ENCODE measurements around the gene CFAP100. TPM values are rescaled to one million over a fixed set of nuclear protein-coding genes. Genes with fewer than 3 reads are reported as not detected.

Gene CFAP100
- total and polyA plus RNA-seq, 9 donors = 0.20 to 1.2 (median 0.38) TPM; not detected in 3

DNA sequence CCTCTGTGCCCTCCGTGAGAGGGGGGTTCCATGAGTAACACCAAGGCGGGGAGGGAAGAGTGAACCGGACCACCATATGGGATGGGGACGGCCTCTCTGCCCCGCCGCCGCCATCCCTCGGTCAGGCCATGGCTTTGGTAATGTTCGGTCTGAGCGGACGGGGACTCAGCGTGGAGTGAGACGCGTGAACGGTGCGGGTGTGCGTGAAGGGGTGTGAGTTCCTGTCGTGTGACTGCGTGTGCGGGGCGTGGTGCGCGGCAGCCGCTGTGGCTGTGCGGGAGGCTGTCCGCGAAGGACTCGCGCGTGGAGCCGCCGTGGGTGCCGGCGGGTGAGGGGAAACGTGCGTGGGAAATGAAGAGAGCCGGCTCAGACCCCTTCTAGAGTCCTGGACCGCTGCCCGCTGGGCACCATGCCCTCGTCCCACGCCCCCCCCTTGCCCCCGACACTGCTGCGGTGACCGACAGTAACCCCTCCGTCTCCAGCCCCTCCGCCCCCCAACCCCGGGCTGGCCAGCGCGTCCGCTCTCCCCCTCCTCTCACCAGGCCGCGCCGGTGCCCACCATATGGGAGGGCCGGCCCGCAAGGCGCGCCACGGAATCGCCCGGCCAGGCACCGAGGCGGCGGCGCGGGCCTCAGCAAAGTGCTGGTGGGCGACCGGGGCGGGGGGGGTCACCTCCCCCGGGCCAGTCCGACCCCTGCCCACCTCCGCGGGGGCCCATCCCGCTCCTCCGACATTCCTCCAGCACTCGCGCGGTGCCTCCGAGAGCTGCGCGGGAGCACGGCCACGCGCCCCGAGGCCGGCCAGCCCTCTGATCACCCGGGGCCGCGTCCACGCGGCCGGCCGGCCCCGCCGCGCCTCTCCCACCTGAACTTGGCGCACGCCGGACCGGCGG is 38.1 kb upstream of the CFAP100 start:
- WGBS (ENCODE audit: insufficient coverage) = under 1% methylated on average over 94 of the region's 100 CpGs
- H3K27me3 ChIP-seq (ENCODE audit: control insufficient read depth, insufficient read depth, low read length) = peaks cover 47% of the 10 kb centered on the region
- peaks cover 25% of the 10 kb centered on the region for H3K4me1 ChIP-seq (ENCODE audit: control insufficient read depth, insufficient read depth, low read length)

DNA sequence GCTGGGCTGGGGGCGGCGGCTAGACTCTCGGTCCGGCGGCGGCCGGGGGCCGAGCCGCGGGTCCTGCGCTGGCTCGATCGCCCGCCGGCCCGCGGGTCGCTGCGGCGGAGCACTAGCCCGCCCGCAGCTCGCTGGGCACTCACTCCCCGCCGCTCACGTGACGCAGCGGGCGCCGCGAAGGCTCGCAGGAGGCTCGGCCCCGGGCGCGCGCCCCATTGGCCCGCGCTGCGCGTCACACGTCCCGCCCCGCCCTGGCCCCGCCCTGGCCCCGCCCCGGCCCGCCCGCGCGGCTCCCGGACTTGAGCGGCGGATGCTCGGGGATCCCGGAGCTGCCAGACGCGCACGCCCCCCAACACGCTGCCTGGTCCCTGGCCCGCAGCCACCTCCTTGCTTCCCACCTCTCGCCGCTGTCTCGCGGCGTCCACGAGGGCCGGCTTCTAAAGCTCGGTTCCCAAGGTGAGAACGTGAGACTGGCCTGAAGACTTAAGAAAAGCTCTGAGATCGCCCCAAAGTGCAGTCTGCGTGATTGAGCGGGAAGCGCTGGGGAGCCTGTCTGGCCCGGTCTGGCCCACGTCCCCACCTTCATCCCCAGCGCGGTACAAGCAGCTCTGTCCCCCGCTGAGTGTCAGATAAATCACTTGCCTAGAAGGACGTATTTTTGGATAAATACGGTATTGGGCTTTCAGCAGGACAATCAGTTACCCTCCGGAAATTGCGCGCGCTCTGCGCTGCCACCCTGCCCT is 37.2 kb upstream of the CFAP100 start, which contains the start of gene KLF15:
Gene KLF15, minus strand, starts transcription at position 114 of the 743 bp plus-strand sequence. CDS start 4,486 bp downstream, outside the sequence.
- under 1% methylated on average over 77 of the region's 86 CpGs for WGBS (ENCODE audit: insufficient coverage)
- H3K36me3 ChIP-seq (ENCODE audit: control insufficient read depth, insufficient read depth, low read length) = no peaks in the 10 kb centered on the region
- H3K27ac ChIP-seq (ENCODE audit: low read length) = no peak within 1 kb of the TSS
- peaks cover 4% of the 10 kb centered on the region for H3K9me3 ChIP-seq (replicated peaks; ENCODE audit: control insufficient read depth, low read depth, low read length)
- peaks cover 25% of the 10 kb centered on the region for H3K4me1 ChIP-seq (ENCODE audit: control insufficient read depth, insufficient read depth, low read length)
- peak; percentile 90 for DNase-seq
- H3K4me3 ChIP-seq (ENCODE audit: low read length) = peak within 1 kb of the TSS; percentile 53
- H3K27me3 ChIP-seq (ENCODE audit: control insufficient read depth, insufficient read depth, low read length) = peaks cover 52% of the 10 kb centered on the region

More for the DNA sequence above, 38.1 kb upstream of the CFAP100 start:
- DNase-seq = peak; percentile 37
- Histone ChIP-seq H3K27ac (ENCODE audit: low read length) (no peak overlapping the region), H3K4me3 (ENCODE audit: low read length) (peak overlapping the region; percentile 38), H3K9me3 (replicated peaks; ENCODE audit: control insufficient read depth, low read depth, low read length) (peaks cover 4% of the 10 kb centered on the region), H3K36me3 (ENCODE audit: control insufficient read depth, insufficient read depth, low read length) (no peaks in the 10 kb centered on the region)

DNA sequence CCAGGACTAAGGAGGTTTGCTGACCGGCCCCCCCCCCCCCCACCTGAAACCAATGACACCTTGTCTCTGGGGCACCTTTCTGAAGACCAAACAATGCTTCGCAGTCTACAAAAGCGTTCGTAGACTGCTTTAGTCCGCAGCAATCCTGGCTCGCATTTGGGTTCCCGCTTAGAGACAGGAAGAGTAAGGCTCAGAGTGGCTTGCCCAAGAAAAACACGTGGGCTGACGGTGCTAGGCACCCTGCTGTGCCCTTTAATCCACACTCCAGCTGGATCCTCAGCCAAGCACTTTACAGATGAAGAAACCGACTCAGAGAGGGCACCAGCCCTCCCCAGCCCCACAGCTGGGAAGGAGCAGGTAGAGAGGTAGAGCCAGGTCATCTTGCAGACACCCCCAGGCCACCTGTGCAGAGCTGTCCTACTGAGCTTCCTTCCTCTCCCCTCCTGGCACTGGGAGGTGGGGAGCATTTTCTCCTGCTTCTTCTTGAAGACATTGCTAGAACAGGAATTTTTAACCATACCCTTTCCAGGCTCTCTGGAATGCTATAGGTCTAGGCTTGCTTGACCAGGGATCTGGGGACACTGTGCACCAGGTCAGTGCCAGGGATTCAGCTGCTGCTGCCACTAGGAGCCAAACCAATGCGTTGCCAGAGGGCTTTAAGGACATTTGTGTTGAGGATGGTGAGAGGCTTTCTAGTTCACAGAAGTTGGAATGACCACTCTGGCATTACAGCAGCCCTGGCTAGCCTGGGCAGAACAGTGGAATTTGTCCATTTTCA is 36.5 kb upstream of the CFAP100 start:
- no peak overlapping the region for H3K27ac ChIP-seq (ENCODE audit: low read length)

GRCh38 chr3:126358816-126359181 is 35.9 kb upstream of the CFAP100 start:
- no peak overlapping the region for H3K27ac ChIP-seq (ENCODE audit: low read length)
- peaks cover 52% of the 10 kb centered on the region for H3K27me3 ChIP-seq (ENCODE audit: control insufficient read depth, insufficient read depth, low read length)
- peaks cover 25% of the 10 kb centered on the region for H3K4me1 ChIP-seq (ENCODE audit: control insufficient read depth, insufficient read depth, low read length)
- no peaks in the 10 kb centered on the region for H3K36me3 ChIP-seq (ENCODE audit: control insufficient read depth, insufficient read depth, low read length)
- no peak overlapping the region for H3K4me3 ChIP-seq (ENCODE audit: low read length)
- WGBS (ENCODE audit: insufficient coverage) = 71% methylated on average over 3 of the region's 3 CpGs
- peaks cover 4% of the 10 kb centered on the region for H3K9me3 ChIP-seq (replicated peaks; ENCODE audit: control insufficient read depth, low read depth, low read length)
- no peak for DNase-seq

More for the DNA sequence above, 36.5 kb upstream of the CFAP100 start:
- H3K27me3 ChIP-seq (ENCODE audit: control insufficient read depth, insufficient read depth, low read length) = peaks cover 52% of the 10 kb centered on the region
- peaks cover 25% of the 10 kb centered on the region for H3K4me1 ChIP-seq (ENCODE audit: control insufficient read depth, insufficient read depth, low read length)
- peak overlapping the region; percentile 53 for H3K4me3 ChIP-seq (ENCODE audit: low read length)
- H3K9me3 ChIP-seq (replicated peaks; ENCODE audit: control insufficient read depth, low read depth, low read length) = peaks cover 4% of the 10 kb centered on the region
- no peaks in the 10 kb centered on the region for H3K36me3 ChIP-seq (ENCODE audit: control insufficient read depth, insufficient read depth, low read length)
- WGBS (ENCODE audit: insufficient coverage) = 0% methylated on average over 8 of the region's 11 CpGs
- DNase-seq = peak; percentile 23

- Histone ChIP-seq H3K27me3 (ENCODE audit: control insufficient read depth, insufficient read depth, low read length) (peaks cover 48% of the 10 kb centered on the region), H3K27ac (ENCODE audit: low read length) (no peak overlapping the region), H3K36me3 (ENCODE audit: control insufficient read depth, insufficient read depth, low read length) (no peaks in the 10 kb centered on the region), H3K4me3 (ENCODE audit: low read length) (no peak overlapping the region), H3K9me3 (replicated peaks; ENCODE audit: control insufficient read depth, low read depth, low read length) (peaks cover 4% of the 10 kb centered on the region), H3K4me1 (ENCODE audit: control insufficient read depth, insufficient read depth, low read length) (peaks cover 25% of the 10 kb centered on the region)
- WGBS (ENCODE audit: insufficient coverage) = 63% methylated on average over 3 of the region's 3 CpGs
- DNase-seq = no peak
Observed at GRCh38 chr3:126360046-126360713, 34.5 kb upstream of the CFAP100 start.

DNA sequence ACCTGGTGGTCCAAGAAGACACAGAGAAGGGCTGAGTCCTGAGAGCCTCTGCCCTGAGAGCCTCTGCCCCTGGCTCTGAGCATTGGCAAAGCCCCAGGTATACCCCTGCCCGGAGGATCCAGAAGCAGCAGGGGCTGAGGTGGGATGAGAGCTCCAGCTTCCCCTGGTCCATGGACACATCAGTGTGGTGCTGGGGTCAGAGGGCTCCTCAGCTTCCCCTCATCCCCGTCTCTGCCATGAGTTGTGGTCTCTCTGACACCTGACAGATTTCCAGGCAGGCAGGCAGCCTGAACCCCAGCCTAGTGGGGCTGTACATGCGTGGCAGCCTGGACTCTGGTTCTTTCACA is 34.0 kb upstream of the CFAP100 start:
- no peak overlapping the region for H3K27ac ChIP-seq (ENCODE audit: low read length)
- 80% methylated on average over 1 of the region's 3 CpGs for WGBS (ENCODE audit: insufficient coverage)
- no peak overlapping the region for H3K4me3 ChIP-seq (ENCODE audit: low read length)
- no peaks in the 10 kb centered on the region for H3K36me3 ChIP-seq (ENCODE audit: control insufficient read depth, insufficient read depth, low read length)
- peaks cover 4% of the 10 kb centered on the region for H3K9me3 ChIP-seq (replicated peaks; ENCODE audit: control insufficient read depth, low read depth, low read length)
- H3K4me1 ChIP-seq (ENCODE audit: control insufficient read depth, insufficient read depth, low read length) = peaks cover 20% of the 10 kb centered on the region
- DNase-seq = no peak
- H3K27me3 ChIP-seq (ENCODE audit: control insufficient read depth, insufficient read depth, low read length) = peaks cover 47% of the 10 kb centered on the region

DNA sequence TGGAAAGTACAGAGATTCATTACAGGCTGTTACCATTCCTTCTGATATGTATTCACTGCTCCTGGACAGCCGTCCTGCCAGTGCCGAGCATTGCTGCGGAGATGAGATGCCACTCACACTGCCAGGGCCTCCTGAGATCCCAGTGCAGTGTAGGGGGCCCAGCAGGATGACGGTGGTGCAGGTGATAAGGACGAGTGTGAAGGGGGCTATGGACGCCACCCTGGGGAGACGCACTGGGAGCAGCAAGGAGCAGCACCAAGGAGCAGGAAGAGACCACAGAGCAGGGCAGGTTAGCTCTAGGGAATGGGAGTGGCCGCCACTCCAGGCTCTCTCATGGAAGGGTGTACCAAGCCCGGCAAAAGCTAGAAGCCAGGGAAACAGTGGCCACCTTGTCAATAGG is 33.5 kb upstream of the CFAP100 start:
- H3K27me3 ChIP-seq (ENCODE audit: control insufficient read depth, insufficient read depth, low read length) = peaks cover 44% of the 10 kb centered on the region
- no peak overlapping the region for H3K27ac ChIP-seq (ENCODE audit: low read length)
- DNase-seq = no peak
- H3K36me3 ChIP-seq (ENCODE audit: control insufficient read depth, insufficient read depth, low read length) = no peaks in the 10 kb centered on the region
- no peak overlapping the region for H3K4me3 ChIP-seq (ENCODE audit: low read length)
- 73% methylated on average over 8 of the region's 9 CpGs for WGBS (ENCODE audit: insufficient coverage)
- peaks cover 4% of the 10 kb centered on the region for H3K9me3 ChIP-seq (replicated peaks; ENCODE audit: control insufficient read depth, low read depth, low read length)
- H3K4me1 ChIP-seq (ENCODE audit: control insufficient read depth, insufficient read depth, low read length) = peaks cover 14% of the 10 kb centered on the region

DNA sequence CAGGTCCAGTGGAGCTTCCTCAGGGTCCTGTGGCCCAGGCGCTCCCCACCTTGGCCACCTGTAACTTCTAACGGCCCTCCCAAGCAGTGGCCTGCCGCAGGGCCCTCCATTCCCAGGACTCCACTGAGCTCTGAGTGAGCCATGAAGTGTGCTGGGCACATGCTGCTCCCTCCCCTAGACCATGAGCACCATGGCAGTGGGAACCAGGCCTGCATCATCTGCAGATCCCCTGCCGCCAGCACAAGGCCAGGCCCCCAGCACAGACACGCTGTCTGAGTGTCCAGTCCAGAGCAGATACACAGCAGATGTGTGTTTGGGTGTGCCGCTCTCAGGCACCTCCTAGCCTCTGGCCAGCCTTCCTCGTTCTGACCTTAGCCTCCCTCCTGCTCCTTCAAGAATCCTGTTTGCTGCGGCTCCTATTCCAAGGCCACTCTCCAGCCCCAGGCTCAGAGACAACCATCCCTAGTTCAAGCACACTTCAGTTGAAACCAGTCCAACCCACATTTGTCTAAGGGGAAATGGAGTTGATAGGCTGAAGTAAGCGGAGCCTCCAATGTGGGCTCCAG is 30.5 kb upstream of the CFAP100 start:
- no peak for DNase-seq
- Histone ChIP-seq H3K9me3 (replicated peaks; ENCODE audit: control insufficient read depth, low read depth, low read length) (peaks cover 4% of the 10 kb centered on the region), H3K4me3 (ENCODE audit: low read length) (no peak overlapping the region), H3K4me1 (ENCODE audit: control insufficient read depth, insufficient read depth, low read length) (no peaks in the 10 kb centered on the region), H3K36me3 (ENCODE audit: control insufficient read depth, insufficient read depth, low read length) (no peaks in the 10 kb centered on the region), H3K27ac (ENCODE audit: low read length) (no peak overlapping the region), H3K27me3 (ENCODE audit: control insufficient read depth, insufficient read depth, low read length) (peaks cover 24% of the 10 kb centered on the region)
- WGBS (ENCODE audit: insufficient coverage) = 76% methylated on average over 6 of the region's 9 CpGs

DNA sequence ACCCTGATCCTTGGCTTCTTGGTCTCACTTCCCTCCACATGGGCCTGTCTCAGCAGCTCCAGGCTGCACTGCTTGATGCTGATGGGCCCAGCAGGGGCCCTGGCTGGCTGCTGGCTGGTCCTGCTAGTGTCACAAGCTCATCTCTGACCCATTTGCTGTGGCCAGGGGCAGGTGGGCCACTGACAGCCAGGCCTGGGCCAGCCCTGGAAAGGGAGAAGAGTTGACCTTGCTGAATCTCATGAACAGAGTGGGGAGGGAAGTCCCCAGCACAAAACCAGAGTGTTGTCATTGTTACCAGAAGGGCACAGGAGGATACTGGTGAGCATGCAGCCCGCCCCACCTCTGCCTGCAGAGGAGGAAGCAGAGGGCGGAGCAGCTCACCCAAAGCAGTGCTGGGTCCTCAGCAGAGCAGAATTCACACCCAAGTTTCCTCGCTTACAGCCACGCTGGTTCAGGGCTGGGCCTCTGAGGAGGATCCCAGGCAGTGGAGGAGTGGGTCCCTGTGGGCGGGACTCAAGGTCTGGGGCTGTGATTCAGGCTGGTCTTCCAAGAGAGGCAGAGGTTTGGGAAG is 29.9 kb upstream of the CFAP100 start:
- WGBS (ENCODE audit: insufficient coverage) = 74% methylated on average over 4 of the region's 5 CpGs
- Histone ChIP-seq H3K27ac (ENCODE audit: low read length) (no peak overlapping the region), H3K9me3 (replicated peaks; ENCODE audit: control insufficient read depth, low read depth, low read length) (no peaks in the 10 kb centered on the region), H3K4me1 (ENCODE audit: control insufficient read depth, insufficient read depth, low read length) (no peaks in the 10 kb centered on the region), H3K27me3 (ENCODE audit: control insufficient read depth, insufficient read depth, low read length) (peaks cover 21% of the 10 kb centered on the region), H3K36me3 (ENCODE audit: control insufficient read depth, insufficient read depth, low read length) (no peaks in the 10 kb centered on the region), H3K4me3 (ENCODE audit: low read length) (no peak overlapping the region)
- no peak for DNase-seq

All from muscle of leg (tissue), 11 donors.